Ascending aorta (tissue), 2 donors: Measurements from ENCODE around the gene ASXL1. TPM values are rescaled to one million over a fixed set of nuclear protein-coding genes. Genes with fewer than 3 reads are reported as not detected.
"Not testable (repeated sequence)": the region's sequence is repeated elsewhere in the genome, so short reads cannot be mapped to it uniquely, and the experiment has no call there.

Experiments used
- DNase-seq, 2 donors: peaks; one replicate each; pipeline ENCODE4 v3.0.0-alpha.2; 2019; ENCODE audit warnings: low spot score in 2 of 2
- H3K27ac ChIP-seq, 2 donors: fragments of 200-600 bp; sonication (generic); one replicate each; pipeline ENCODE4 v1.5.1; 2016 to 2017; ENCODE audit warnings: mild to moderate bottlenecking in 1 of 2
- H3K27me3 ChIP-seq: fragments of 200-600 bp; sonication (generic); one replicate; pipeline ENCODE4 v1.5.1; 2017
- H3K36me3 ChIP-seq, 2 donors: fragments of 200-600 bp; sonication (generic); one replicate each; pipeline ENCODE4 v1.5.1; 2016
- H3K4me1 ChIP-seq, 2 donors: fragments of 200-600 bp; sonication (generic); one replicate each; pipeline ENCODE4 v1.5.1; 2016 to 2017; ENCODE audit warnings: mild to moderate bottlenecking in 1 of 2
- H3K4me3 ChIP-seq, 2 donors: fragments of 200-600 bp; sonication (generic); one replicate each; pipeline ENCODE4 v1.5.1; 2016 to 2017; ENCODE audit warnings: mild to moderate bottlenecking in 1 of 2
- H3K9me3 ChIP-seq, 2 donors: fragments of 200-600 bp; sonication (generic); one replicate each; pipeline ENCODE4 v1.5.1; 2016
- intact Hi-C: fragments of 100-400 bp; cut with DNase I; formaldehyde crosslinking; loops from one replicate; pipeline ENCODE4 v1.15.1; 2023
- total RNA-seq: library from RNA; depleted of rRNA; stranded (reverse); fragments of >200 nt; gene quantifications from one replicate; pipeline ENCODE4 v1.1.0, GENCODE V29; 2016
- TF ChIP-seq, protein P1 (sequence below), 3 experiments: fragments of 200-600 bp in 2 of 3; fragments of 450-650 bp in 1 of 3; sonication (generic) in 2 of 3; IDR thresholded peaks; one replicate each; pipeline ENCODE4 v1.5.1; 2016 to 2019; ENCODE audit warnings: antibody characterized with exemption in 3 of 3, mild to moderate bottlenecking in 1 of 3, moderate library complexity in 1 of 3

The ASXL1 gene
- total RNA-seq, 1 donor from 2014 or later = 37.4 TPM

- H3K36me3 ChIP-seq = peaks cover 0 to 7% of the 10 kb centered on the region in 2 donors
- TF ChIP-seq, protein P1, sequence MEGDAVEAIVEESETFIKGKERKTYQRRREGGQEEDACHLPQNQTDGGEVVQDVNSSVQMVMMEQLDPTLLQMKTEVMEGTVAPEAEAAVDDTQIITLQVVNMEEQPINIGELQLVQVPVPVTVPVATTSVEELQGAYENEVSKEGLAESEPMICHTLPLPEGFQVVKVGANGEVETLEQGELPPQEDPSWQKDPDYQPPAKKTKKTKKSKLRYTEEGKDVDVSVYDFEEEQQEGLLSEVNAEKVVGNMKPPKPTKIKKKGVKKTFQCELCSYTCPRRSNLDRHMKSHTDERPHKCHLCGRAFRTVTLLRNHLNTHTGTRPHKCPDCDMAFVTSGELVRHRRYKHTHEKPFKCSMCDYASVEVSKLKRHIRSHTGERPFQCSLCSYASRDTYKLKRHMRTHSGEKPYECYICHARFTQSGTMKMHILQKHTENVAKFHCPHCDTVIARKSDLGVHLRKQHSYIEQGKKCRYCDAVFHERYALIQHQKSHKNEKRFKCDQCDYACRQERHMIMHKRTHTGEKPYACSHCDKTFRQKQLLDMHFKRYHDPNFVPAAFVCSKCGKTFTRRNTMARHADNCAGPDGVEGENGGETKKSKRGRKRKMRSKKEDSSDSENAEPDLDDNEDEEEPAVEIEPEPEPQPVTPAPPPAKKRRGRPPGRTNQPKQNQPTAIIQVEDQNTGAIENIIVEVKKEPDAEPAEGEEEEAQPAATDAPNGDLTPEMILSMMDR (IDR thresholded peaks at IDR 0.05) = no peak
- H3K9me3 ChIP-seq = no peaks in the 10 kb centered on the region
- H3K4me1 ChIP-seq = peaks cover 0 to 24% of the 10 kb centered on the region in 2 donors
- no peak overlapping the region for H3K4me3 ChIP-seq
- H3K27me3 ChIP-seq = no peaks in the 10 kb centered on the region
- DNase-seq = no peak
- no peak overlapping the region for H3K27ac ChIP-seq
- intact Hi-C loops = no loop called here
Observed at GRCh38 chr20:32366380-32366779, 8.2 kb downstream of the ASXL1 start.

DNA sequence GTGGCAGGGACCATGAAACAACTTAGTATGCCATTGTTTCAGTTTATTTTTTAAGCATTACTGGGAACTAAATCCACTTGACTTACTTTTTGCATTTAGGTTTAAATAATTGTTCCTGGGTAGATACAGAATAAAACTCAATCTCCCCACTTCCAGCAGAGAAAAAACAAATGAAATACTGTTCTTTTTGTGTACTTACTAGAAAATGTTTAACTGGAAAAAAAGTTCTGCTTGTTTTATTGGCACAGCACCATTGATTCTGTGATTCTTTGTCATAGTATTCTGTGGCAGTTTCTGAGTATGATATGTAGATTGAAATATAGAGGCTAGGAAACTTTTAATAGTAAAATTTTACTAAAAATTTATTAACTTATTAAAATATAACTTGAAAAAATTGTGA, 10.2 kb downstream of the ASXL1 start:
- Histone ChIP-seq H3K27ac (no peak overlapping the region), H3K36me3 (peaks cover 1 to 25% of the 10 kb centered on the region in 2 donors), H3K9me3 (no peaks in the 10 kb centered on the region), H3K4me1 (peaks cover 0 to 13% of the 10 kb centered on the region in 2 donors), H3K4me3 (no peak overlapping the region), H3K27me3 (no peaks in the 10 kb centered on the region)
- TF ChIP-seq, protein P1 (IDR thresholded peaks at IDR 0.05) = no peak
- intact Hi-C loops = no loop called here
- DNase-seq = no peak

- peaks cover 0 to 10% of the 10 kb centered on the region in 2 donors for H3K4me1 ChIP-seq
- intact Hi-C loops = no loop called here
- no peak for DNase-seq
- H3K27me3 ChIP-seq = no peaks in the 10 kb centered on the region
- no peak overlapping the region for H3K4me3 ChIP-seq
- TF ChIP-seq, protein P1 (IDR thresholded peaks at IDR 0.05) = no peak
- H3K36me3 ChIP-seq = peaks cover 7 to 26% of the 10 kb centered on the region in 2 donors
- no peak overlapping the region for H3K27ac ChIP-seq
- H3K9me3 ChIP-seq = no peaks in the 10 kb centered on the region
Observed at GRCh38 chr20:32368925-32369324, 10.8 kb downstream of the ASXL1 start.

GRCh38 chr20:32370897-32371296, 12.8 kb downstream of the ASXL1 start:
- Histone ChIP-seq H3K4me3 (no peak overlapping the region), H3K9me3 (no peaks in the 10 kb centered on the region), H3K36me3 (peaks cover 16 to 39% of the 10 kb centered on the region in 2 donors), H3K27me3 (no peaks in the 10 kb centered on the region), H3K4me1 (peaks cover 0 to 10% of the 10 kb centered on the region in 2 donors), H3K27ac (no peak overlapping the region)
- TF ChIP-seq, protein P1 (IDR thresholded peaks at IDR 0.05) = no peak
- DNase-seq = no peak
- intact Hi-C loops = no loop called here

- H3K9me3 ChIP-seq = no peaks in the 10 kb centered on the region
- DNase-seq = no peak
- TF ChIP-seq, protein P1 (IDR thresholded peaks at IDR 0.05) = no peak
- H3K36me3 ChIP-seq = peaks cover 20 to 24% of the 10 kb centered on the region in 2 donors
- H3K27ac ChIP-seq = no peak overlapping the region
- no peak overlapping the region for H3K4me3 ChIP-seq
- intact Hi-C loops = no loop called here
- H3K4me1 ChIP-seq = no peaks in the 10 kb centered on the region
- H3K27me3 ChIP-seq = no peaks in the 10 kb centered on the region
Observed at GRCh38 chr20:32378461-32378860, 20.3 kb downstream of the ASXL1 start.

DNA sequence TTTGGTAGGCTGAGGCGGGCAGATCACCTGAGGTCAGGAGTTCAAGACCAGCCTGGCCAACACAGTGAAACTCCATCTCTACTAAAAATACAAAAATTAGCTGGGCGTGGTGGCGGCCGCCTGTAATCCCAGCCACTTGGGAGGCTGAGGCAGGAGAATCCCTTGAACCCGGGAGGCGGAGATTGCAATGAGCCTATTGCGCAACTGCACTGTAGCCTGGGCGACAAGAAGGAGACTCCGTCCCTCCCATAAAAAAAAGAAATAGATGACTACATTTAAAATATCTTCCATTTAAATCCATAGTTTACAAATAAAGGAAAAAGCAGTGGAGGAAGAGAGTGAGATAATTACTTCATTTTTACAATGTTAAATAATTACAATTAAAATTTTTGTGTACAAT, 21.9 kb downstream of the ASXL1 start:
- H3K27me3 ChIP-seq, intact Hi-C loops, H3K4me3 ChIP-seq, H3K4me1 ChIP-seq, H3K9me3 ChIP-seq, H3K27ac ChIP-seq, DNase-seq: not testable (repeated sequence)
- H3K36me3 ChIP-seq = peaks cover 12 to 13% of the 10 kb centered on the region in 2 donors
